Stomach (tissue), 9 donors: ENCODE results near the gene C1orf21. TPM values are rescaled to one million over a fixed set of nuclear protein-coding genes. Genes with fewer than 3 reads are reported as not detected.

Experiments used
- DNase-seq, 2 donors: peaks; one replicate each; pipeline versions ENCODE4 v3.0.0 to v3.0.0-alpha.2; 2013 to 2019
- H3K27ac ChIP-seq, 5 donors: fragments of 200-600 bp in 4 of 5; sonication (generic) in 4 of 5; one replicate each; pipeline ENCODE4 v1.5.1; 2013 to 2019; ENCODE audit warnings: mild to moderate bottlenecking in 1 of 5, moderate library complexity in 1 of 5
- H3K27me3 ChIP-seq, 3 donors: fragments of 200-600 bp; sonication (generic); one replicate each; pipeline ENCODE4 v1.5.1; 2017 to 2019; ENCODE audit warnings: mixed run types in 1 of 3
- H3K36me3 ChIP-seq, 4 donors: fragments of 200-600 bp; sonication (generic); 1 replicate in 3 of 4; 2 replicates in 1 of 4; pipeline ENCODE4 v1.5.1; 2016 to 2019
- H3K4me1 ChIP-seq, 4 donors: fragments of 200-600 bp; sonication (generic); one replicate each; pipeline ENCODE4 v1.5.1; 2016 to 2019
- H3K4me3 ChIP-seq, 4 donors: fragments of 200-600 bp; sonication (generic) in 3 of 4; one replicate each; pipeline ENCODE4 v1.5.1; 2016 to 2019; ENCODE audit warnings: mild to moderate bottlenecking in 1 of 4
- H3K9me3 ChIP-seq, 4 donors: fragments of 200-600 bp; sonication (generic); one replicate each; pipeline ENCODE4 v1.5.1; 2016 to 2019
- CTCF ChIP-seq, 7 experiments: fragments of 450-650 bp in 4 of 7; fragments of 200-600 bp in 3 of 7; sonication (generic) in 3 of 7; IDR thresholded peaks; one replicate each; pipeline ENCODE4 v1.5.1; 2016 to 2019; ENCODE audit warnings: antibody characterized with exemption in 7 of 7, control low read depth in 2 of 7, mild to moderate bottlenecking in 1 of 7
- EP300 ChIP-seq: sonication (generic); formaldehyde crosslinking; IDR thresholded peaks from one replicate; pipeline ENCODE4 v1.6.1; 2017; ENCODE audit warnings: antibody characterized with exemption
- POLR2A ChIP-seq, 4 donors: fragments of 450-650 bp; IDR thresholded peaks; one replicate each; pipeline ENCODE4 v1.6.1; 2016; ENCODE audit warnings: antibody characterized with exemption in 4 of 4, control low read depth in 2 of 4, mild to moderate bottlenecking in 1 of 4, moderate library complexity in 1 of 4
- POLR2AphosphoS5 ChIP-seq, 3 donors: sonication (generic); formaldehyde crosslinking; IDR thresholded peaks; one replicate each; pipeline ENCODE4 v1.6.1; 2016; ENCODE audit warnings: antibody characterized with exemption in 3 of 3
- WGBS, 5 donors: extraction: QIAGEN DNeasy Blood & Tissue Kit in 3 of 5; methylation state at CpG; one replicate each; pipeline versions ENCODE4 v1.1.5 to v1.1.7; 2013 to 2018; 5-methylcytosine and 5-hydroxymethylcytosine counted together
- intact Hi-C: fragments of 100-400 bp; cut with DNase I; formaldehyde crosslinking; loops from one replicate; pipeline ENCODE4 v1.15.1; 2023; ENCODE audit warnings: low total_unique reads
- polyA plus RNA-seq, 3 donors: library from polyadenylated mRNA; stranded (reverse); fragments of 200-250 nt; gene quantifications; one replicate each; pipeline ENCODE4 v1.2.3, GENCODE V29; 2013
- total RNA-seq, 5 donors: library from RNA; depleted of rRNA; stranded (reverse); fragments of >200 nt; gene quantifications; one replicate each; pipeline versions ENCODE4 v1.1.0 to v1.2.3, GENCODE V29; 2014 to 2016
- donor health status: healthy with polysubstance abuse.
- donor health status: Bipolar disorder and iron deficiency.
- donor health status: healthy.

C1orf21 gene
- total and polyA plus RNA-seq, 8 donors = 10.1 to 114 (median 37.4) TPM

GRCh38 chr1:184359909-184360308 lies 26.9 kb upstream of the C1orf21 start:
- no peaks in the 10 kb centered on the region for H3K36me3 ChIP-seq
- no peaks in the 10 kb centered on the region for H3K27me3 ChIP-seq
- H3K4me3 ChIP-seq = no peak overlapping the region
- DNase-seq = no peak
- H3K9me3 ChIP-seq = no peaks in the 10 kb centered on the region
- no peak overlapping the region for H3K27ac ChIP-seq
- intact Hi-C loops = no loop called here
- TF ChIP-seq EP300 (no peak), CTCF (IDR thresholded peaks at IDR 0.05) (no peak), POLR2A (IDR thresholded peaks at IDR 0.05) (no peak), POLR2AphosphoS5 (IDR thresholded peaks at IDR 0.05) (no peak)
- WGBS, 5 donors = 87 to 97% (median 96%) methylated on average over 3 of the region's 3 CpGs
- H3K4me1 ChIP-seq = no peaks in the 10 kb centered on the region

- 87 to 95% (median 95%) methylated on average over 1 of the region's 1 CpG for WGBS, 5 donors
- peak overlapping the region in 1 of 5 donors; percentile 24 for H3K27ac ChIP-seq
- no peaks in the 10 kb centered on the region for H3K9me3 ChIP-seq
- H3K4me1 ChIP-seq = no peaks in the 10 kb centered on the region
- intact Hi-C loops = no loop called here
- DNase-seq = no peak
- no peaks in the 10 kb centered on the region for H3K36me3 ChIP-seq
- no peak for TF ChIP-seq POLR2A (IDR thresholded peaks at IDR 0.05)
- no peak for TF ChIP-seq EP300
- TF ChIP-seq POLR2AphosphoS5 (IDR thresholded peaks at IDR 0.05) = no peak
- TF ChIP-seq CTCF (IDR thresholded peaks at IDR 0.05) = no peak
- H3K4me3 ChIP-seq = no peak overlapping the region
- no peaks in the 10 kb centered on the region for H3K27me3 ChIP-seq
Measured at GRCh38 chr1:184362876-184363275, 24.0 kb upstream of the C1orf21 start.

- DNase-seq = no peak
- Histone ChIP-seq H3K4me1 (no peaks in the 10 kb centered on the region), H3K9me3 (no peaks in the 10 kb centered on the region), H3K27ac (no peak overlapping the region), H3K27me3 (no peaks in the 10 kb centered on the region), H3K4me3 (no peak overlapping the region), H3K36me3 (no peaks in the 10 kb centered on the region)
- TF ChIP-seq POLR2AphosphoS5 (IDR thresholded peaks at IDR 0.05) (no peak), CTCF (IDR thresholded peaks at IDR 0.05) (no peak), EP300 (no peak), POLR2A (IDR thresholded peaks at IDR 0.05) (no peak)
- intact Hi-C loops = no loop called here
- WGBS, 5 donors = 80 to 93% (median 92%) methylated on average over 2 of the region's 2 CpGs
Measured at GRCh38 chr1:184365699-184366098, 21.1 kb upstream of the C1orf21 start.

- TF ChIP-seq POLR2AphosphoS5 (IDR thresholded peaks at IDR 0.05) = no peak
- Histone ChIP-seq H3K4me3 (no peak overlapping the region), H3K36me3 (no peaks in the 10 kb centered on the region), H3K4me1 (no peaks in the 10 kb centered on the region), H3K27ac (peak overlapping the region in 1 of 5 donors; percentile 44), H3K27me3 (no peaks in the 10 kb centered on the region), H3K9me3 (no peaks in the 10 kb centered on the region)
- DNase-seq = peak in 1 of 2 donors; percentile 14
- 77 to 84% (median 82%) methylated on average over 11 of the region's 11 CpGs for WGBS, 5 donors
- intact Hi-C loops = no loop called here
Measured at GRCh38 chr1:184366997-184367396, 19.8 kb upstream of the C1orf21 start.

GRCh38 chr1:184367427-184368038 lies 19.3 kb upstream of the C1orf21 start:
- DNase-seq = no peak
- Histone ChIP-seq H3K4me1 (no peaks in the 10 kb centered on the region), H3K36me3 (no peaks in the 10 kb centered on the region), H3K4me3 (no peak overlapping the region), H3K27me3 (no peaks in the 10 kb centered on the region), H3K9me3 (no peaks in the 10 kb centered on the region), H3K27ac (peak overlapping the region in 1 of 5 donors; percentile 44)
- intact Hi-C loops = no loop called here
- WGBS, 5 donors = 35 to 80% (median 56%) methylated on average over 1 of the region's 1 CpG
- TF ChIP-seq POLR2A (IDR thresholded peaks at IDR 0.05) (no peak), CTCF (IDR thresholded peaks at IDR 0.05) (no peak), POLR2AphosphoS5 (IDR thresholded peaks at IDR 0.05) (no peak), EP300 (no peak)
